Aorta (tissue), 5 donors: ENCODE measurements around the gene TMOD4. TPM values are rescaled to one million over a fixed set of nuclear protein-coding genes. Genes with fewer than 3 reads are reported as not detected.

Experiments used
- ATAC-seq: fragments of 200-7000 bp; cut with Tn5 transposase; one replicate; pipeline ENCODE4 v1.9.1; 2022; ENCODE audit warnings: moderate library complexity; ENCODE audit not compliant: low FRiP score
- DNase-seq, 2 donors: peaks; one replicate each; pipeline ENCODE4 v3.0.0-alpha.2; 2020
- H3K27ac ChIP-seq, 2 donors: one replicate each; pipeline ENCODE4 v1.5.1; 2013; ENCODE audit warnings: low read length in 2 of 2, mild to moderate bottlenecking in 2 of 2, moderate library complexity in 2 of 2, control low read depth in 1 of 2, inconsistent platforms in 1 of 2, low read depth in 1 of 2
- H3K27me3 ChIP-seq, 2 donors: one replicate each; pipeline ENCODE4 v1.6.1; 2013; ENCODE audit warnings: control low read depth in 1 of 2, low read length in 1 of 2, mild to moderate bottlenecking in 1 of 2, moderate library complexity in 1 of 2; ENCODE audit not compliant: insufficient read depth in 2 of 2, control insufficient read depth in 1 of 2
- H3K36me3 ChIP-seq, 2 donors: one replicate each; pipeline ENCODE4 v1.6.1; 2013; ENCODE audit warnings: control low read depth in 1 of 2, low read length in 1 of 2, mild to moderate bottlenecking in 1 of 2; ENCODE audit not compliant: insufficient read depth in 2 of 2, control insufficient read depth in 1 of 2
- H3K4me1 ChIP-seq, 2 donors: one replicate each; pipeline ENCODE4 v1.6.1; 2013; ENCODE audit warnings: low read length in 2 of 2, control low read depth in 1 of 2, mild to moderate bottlenecking in 1 of 2, moderate library complexity in 1 of 2; ENCODE audit not compliant: insufficient read depth in 2 of 2, control insufficient read depth in 1 of 2
- H3K4me3 ChIP-seq, 2 donors: one replicate each; pipeline ENCODE4 v1.5.1; 2013; ENCODE audit warnings: low read length in 2 of 2, control low read depth in 1 of 2, mild to moderate bottlenecking in 1 of 2
- H3K9me3 ChIP-seq: one replicate; pipeline ENCODE4 v1.6.1; 2013; ENCODE audit warnings: mild to moderate bottlenecking, low read length; ENCODE audit not compliant: control insufficient read depth
- WGBS, 2 donors: extraction: QIAGEN DNeasy Blood & Tissue Kit; methylation state at CpG; one replicate each; pipeline ENCODE4 v1.1.7; 2013; 5-methylcytosine and 5-hydroxymethylcytosine counted together
- intact Hi-C, 2 donors: fragments of 100-400 bp; cut with DNase I; formaldehyde crosslinking; loops; one replicate each; pipeline versions ENCODE4 v1.14.2 to v1.15.0; 2022
- polyA plus RNA-seq, 2 donors: library from polyadenylated mRNA; stranded (reverse); fragments of 200-250 nt; gene quantifications; one replicate each; pipeline ENCODE4 v1.2.3, GENCODE V29; 2013
- total RNA-seq, 2 donors: library from RNA; stranded (reverse); fragmentation: NEBNext Ultra II Directional; extraction: Animal tissue kit (Norgen Biotek cat#: 25700); gene quantifications; one replicate each; pipeline ENCODE4 v1.2.1, GENCODE V29; 2021
- donor health status: healthy with polysubstance abuse.
- donor health status: Bipolar disorder and iron deficiency.
- donor health status: DM: no; HTN: no; CAD: no.
- donor health status: DM: no; HTN: no; CAD: no.
- donor health status: DM: yes; HTN: yes; CAD: no.

Gene TMOD4
- total and polyA plus RNA-seq, 4 donors: 0.69 to 0.78 TPM; not detected in 2

DNA sequence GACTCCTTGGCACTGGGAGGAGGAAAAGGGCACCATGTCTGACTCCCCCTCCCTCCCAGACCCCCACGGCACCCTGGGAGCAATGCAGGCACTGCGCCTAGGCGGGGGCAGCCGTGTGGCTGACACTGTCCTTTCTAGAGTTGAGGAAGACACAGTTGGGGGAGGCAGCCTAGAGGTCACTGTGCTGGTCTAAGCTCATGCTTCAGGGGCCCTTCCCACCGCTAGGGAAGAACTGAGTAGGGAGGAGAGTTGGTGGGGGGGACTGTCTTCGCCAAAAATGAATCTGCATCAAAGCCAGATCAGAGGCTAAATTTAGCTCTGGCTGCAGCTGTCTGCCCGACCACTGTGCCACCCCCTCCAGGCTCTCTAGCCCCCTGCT lies 32.7 kb downstream of the TMOD4 start:
- Histone ChIP-seq H3K9me3 (no peaks in the 10 kb centered on the region), H3K27me3 (no peaks in the 10 kb centered on the region), H3K4me3 (no peak overlapping the region), H3K27ac (no peak overlapping the region), H3K36me3 (no peaks in the 10 kb centered on the region), H3K4me1 (no peaks in the 10 kb centered on the region)
- 38 to 44% methylated on average over 7 of the region's 7 CpGs for WGBS, 2 donors
- intact Hi-C loops: no loop called here
- ATAC-seq: no peak
- peak in 1 of 2 donors; percentile 43 for DNase-seq

GRCh38 chr1:151142411-151143056 lies 33.2 kb downstream of the TMOD4 start:
- peak in 1 of 2 donors; percentile 43 for DNase-seq
- no peaks in the 10 kb centered on the region for H3K9me3 ChIP-seq
- no peak overlapping the region for H3K27ac ChIP-seq
- no peak for ATAC-seq
- intact Hi-C loops: no loop called here
- no peak overlapping the region for H3K4me3 ChIP-seq
- 75 to 84% methylated on average over 4 to 5 of the region's 5 CpGs for WGBS, 2 donors
- no peaks in the 10 kb centered on the region for H3K27me3 ChIP-seq
- no peaks in the 10 kb centered on the region for H3K36me3 ChIP-seq
- no peaks in the 10 kb centered on the region for H3K4me1 ChIP-seq

DNA sequence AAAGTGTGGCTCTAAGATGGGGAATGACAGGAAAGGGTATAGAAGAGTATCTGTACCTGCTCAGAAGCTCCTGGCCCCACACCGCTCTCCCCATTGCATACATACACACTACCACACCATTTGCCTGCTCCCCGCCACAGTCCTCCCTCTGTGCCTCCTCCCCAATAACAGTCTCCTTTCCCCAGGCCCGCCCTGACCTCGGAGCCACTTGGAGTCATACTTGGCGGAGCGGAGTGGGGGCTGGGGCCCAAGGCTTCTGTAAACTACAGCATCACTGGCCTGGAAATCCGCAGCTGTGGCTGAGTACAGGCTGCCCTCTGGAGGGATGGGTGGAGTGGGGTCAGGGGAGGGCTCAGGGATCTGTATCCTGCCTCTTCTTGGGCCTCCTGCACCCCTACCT lies 38.0 kb downstream of the TMOD4 start:
- Histone ChIP-seq H3K36me3 (no peaks in the 10 kb centered on the region), H3K27ac (no peak overlapping the region), H3K9me3 (no peaks in the 10 kb centered on the region), H3K4me3 (no peak overlapping the region), H3K4me1 (no peaks in the 10 kb centered on the region), H3K27me3 (no peaks in the 10 kb centered on the region)
- peak in 1 of 2 donors; percentile 65 for DNase-seq
- no peak for ATAC-seq
- 95 to 98% methylated on average over 7 of the region's 7 CpGs for whole genome bisulfite sequencing, 2 donors
- intact Hi-C loops: no loop called here

GRCh38 chr1:151135433-151136385 lies 40.1 kb downstream of the TMOD4 start:
- Histone ChIP-seq H3K4me3 (no peak overlapping the region), H3K27me3 (no peaks in the 10 kb centered on the region), H3K9me3 (no peaks in the 10 kb centered on the region), H3K4me1 (no peaks in the 10 kb centered on the region), H3K36me3 (no peaks in the 10 kb centered on the region), H3K27ac (no peak overlapping the region)
- ATAC-seq (no peak), DNase-seq (peak in 1 of 2 donors; percentile 51)
- 88 to 95% methylated on average over 12 of the region's 12 CpGs for WGBS, 2 donors
- intact Hi-C loops: no loop called here

DNA sequence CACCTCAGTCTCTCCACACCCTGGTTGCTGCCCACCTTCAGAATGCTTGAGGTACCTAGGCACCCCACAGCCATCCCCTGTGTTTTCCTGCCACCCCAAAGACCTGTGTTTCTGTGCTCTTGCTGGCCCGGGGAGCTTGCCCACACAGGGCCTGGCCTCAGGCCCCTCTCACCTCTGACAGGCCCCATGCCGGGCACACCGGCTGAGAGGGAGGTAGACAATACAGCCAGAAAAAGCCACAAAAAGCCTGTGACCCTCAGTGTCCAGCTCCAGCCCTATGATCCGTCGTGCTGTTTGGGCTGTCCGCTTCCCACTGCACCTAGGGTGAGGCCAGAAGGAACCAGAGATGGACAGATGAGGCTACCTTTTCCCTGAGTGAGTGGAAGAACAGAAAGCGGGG lies 40.8 kb downstream of the TMOD4 start:
- no peak for ATAC-seq
- Histone ChIP-seq H3K4me3 (no peak overlapping the region), H3K27me3 (no peaks in the 10 kb centered on the region), H3K36me3 (no peaks in the 10 kb centered on the region), H3K4me1 (no peaks in the 10 kb centered on the region), H3K9me3 (no peaks in the 10 kb centered on the region), H3K27ac (no peak overlapping the region)
- 94 to 95% methylated on average over 7 of the region's 7 CpGs for WGBS, 2 donors
- peak in 1 of 2 donors; percentile 36 for DNase-seq
- intact Hi-C loops: no loop called here

GRCh38 chr1:151134396-151134795 lies 41.4 kb downstream of the TMOD4 start:
- no peaks in the 10 kb centered on the region for H3K36me3 ChIP-seq
- H3K9me3 ChIP-seq: no peaks in the 10 kb centered on the region
- no peaks in the 10 kb centered on the region for H3K27me3 ChIP-seq
- DNase-seq (peak in 1 of 2 donors; percentile 21), ATAC-seq (no peak)
- 67 to 72% methylated on average over 3 of the region's 3 CpGs for WGBS, 2 donors
- no peak overlapping the region for H3K4me3 ChIP-seq
- H3K27ac ChIP-seq: no peak overlapping the region
- intact Hi-C loops: no loop called here
- H3K4me1 ChIP-seq: no peaks in the 10 kb centered on the region

- H3K4me1 ChIP-seq: no peaks in the 10 kb centered on the region
- H3K27me3 ChIP-seq: no peaks in the 10 kb centered on the region
- no peak for ATAC-seq
- DNase-seq: peak in 1 of 2 donors; percentile 77
- 81 to 83% methylated on average over 52 to 65 of the region's 65 CpGs for WGBS, 2 donors
- no peak overlapping the region for H3K4me3 ChIP-seq
- no peaks in the 10 kb centered on the region for H3K36me3 ChIP-seq
- no peak overlapping the region for H3K27ac ChIP-seq
- no peaks in the 10 kb centered on the region for H3K9me3 ChIP-seq
- intact Hi-C loops: no loop called here
Observed at GRCh38 chr1:151133018-151133806, 42.6 kb downstream of the TMOD4 start.

DNA sequence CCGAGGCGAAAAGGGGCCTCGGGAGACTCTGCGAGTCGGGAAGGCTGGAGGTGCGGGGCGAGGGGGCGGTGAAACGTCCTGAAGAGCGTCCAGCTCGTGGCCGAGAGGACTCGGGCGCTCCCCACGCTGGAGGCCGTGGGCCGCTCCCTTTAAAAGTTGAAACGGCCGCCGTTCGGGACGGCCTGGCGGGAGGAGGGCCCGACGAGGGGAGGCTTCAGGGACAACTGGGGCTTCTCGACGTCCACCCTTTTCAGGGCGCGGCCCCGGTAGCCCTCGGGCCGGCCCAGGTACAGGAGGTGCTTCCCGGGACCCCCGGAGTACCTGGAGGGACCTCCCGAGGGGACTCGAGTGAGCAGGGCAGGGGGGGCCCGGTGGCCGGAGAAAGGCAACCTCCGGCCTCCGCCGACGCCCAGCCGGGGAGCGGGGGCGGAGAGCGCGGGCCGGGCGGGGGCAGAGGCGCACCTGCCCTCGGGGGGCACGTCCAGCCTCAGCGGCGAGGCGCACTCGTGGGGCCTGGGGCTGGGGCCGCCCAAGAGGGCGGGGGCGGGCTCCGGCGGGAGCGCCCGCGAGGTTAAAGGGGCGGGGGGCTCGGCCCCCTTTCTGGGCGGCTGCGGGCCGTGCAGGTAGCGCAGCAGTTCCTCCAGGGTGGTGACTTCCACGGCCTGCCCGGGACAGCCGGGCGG lies 43.3 kb downstream of the TMOD4 start:
- H3K4me3 ChIP-seq: no peak overlapping the region
- no peak overlapping the region for H3K27ac ChIP-seq

More for the DNA sequence above, 43.3 kb downstream of the TMOD4 start:
- DNase-seq (peak in 1 of 2 donors; percentile 50), ATAC-seq (no peak)
- Histone ChIP-seq H3K27me3 (no peaks in the 10 kb centered on the region), H3K4me1 (no peaks in the 10 kb centered on the region), H3K36me3 (no peaks in the 10 kb centered on the region), H3K9me3 (no peaks in the 10 kb centered on the region)
- WGBS, 2 donors: 69 to 81% methylated on average over 55 to 74 of the region's 74 CpGs
- intact Hi-C loops: no loop called here
